PC-9 (cell line): Measurements from ENCODE around the gene SETX. TPM values are rescaled to one million over a fixed set of nuclear protein-coding genes. Genes with fewer than 3 reads are reported as not detected.

Experiments used
- BruUV-seq: library from RNA; stranded (reverse); fragments of 400-500 nt; replicated peaks from 2 replicates; lab custom pipeline; 2021; lab: Mats Ljungman, UMichigan
- CTCF ChIA-PET: fragments of 300-600 bp; sonication (Branson Sonifier 250); formaldehyde crosslinking; loops from one replicate; lab custom pipeline; 2022; ENCODE audit warnings: antibody characterized with exemption; lab: Charles Lee
- POLR2A ChIA-PET: fragments of 300-600 bp; sonication (Branson Sonifier 250); formaldehyde crosslinking; loops from one replicate; lab custom pipeline; 2022; ENCODE audit warnings: antibody characterized with exemption; ENCODE audit not compliant: unreplicated experiment; lab: Charles Lee
- DNase-seq, 2 experiments: peaks; one replicate each; pipeline versions ENCODE4 v3.0.0 to v3.0.0-alpha.2; 2015 to 2022; ENCODE audit warnings: mixed read lengths in 1 of 2
- H2AFZ ChIP-seq: fragments of 200-600 bp; sonication (generic); 2 replicates; pipeline ENCODE4 v1.8.1; 2017; ENCODE audit warnings: antibody characterized with exemption
- H3F3A ChIP-seq: fragments of 200-600 bp; sonication (generic); 2 replicates; pipeline ENCODE4 v1.8.1; 2017; ENCODE audit warnings: antibody characterized with exemption, mild to moderate bottlenecking, low read depth; ENCODE audit not compliant: insufficient read depth
- H3K27ac ChIP-seq: fragments of 200-600 bp; sonication (generic); 2 replicates; pipeline ENCODE4 v1.6.1; 2016; ENCODE audit warnings: mixed run types
- H3K27me3 ChIP-seq: fragments of 200-600 bp; sonication (generic); 2 replicates; pipeline ENCODE4 v1.6.1; 2016; ENCODE audit warnings: low read depth, mixed run types; ENCODE audit not compliant: insufficient read depth
- H3K36me3 ChIP-seq: fragments of 200-600 bp; sonication (generic); 2 replicates; pipeline ENCODE4 v1.6.1; 2016; ENCODE audit warnings: low read depth, mixed run types
- H3K4me1 ChIP-seq: fragments of 200-600 bp; sonication (generic); replicated peaks from 2 replicates; pipeline ENCODE4 v1.6.1; 2016; ENCODE audit warnings: mixed run types; ENCODE audit not compliant: insufficient read depth
- H3K4me2 ChIP-seq: fragments of 200-600 bp; sonication (generic); 2 replicates; pipeline ENCODE4 v1.6.1; 2017; ENCODE audit warnings: mixed run types
- H3K4me3 ChIP-seq: fragments of 200-600 bp; sonication (generic); 2 replicates; pipeline ENCODE4 v1.6.1; 2016; ENCODE audit warnings: mixed run types
- H3K79me2 ChIP-seq: fragments of 200-600 bp; sonication (generic); 2 replicates; pipeline ENCODE4 v1.6.1; 2017; ENCODE audit warnings: low read depth, mixed run types
- H3K9me2 ChIP-seq: fragments of 200-600 bp; sonication (generic); 2 replicates; pipeline ENCODE4 v1.8.1; 2017; ENCODE audit warnings: mild to moderate bottlenecking; ENCODE audit not compliant: insufficient read depth
- H3K9me3 ChIP-seq: fragments of 200-600 bp; sonication (generic); 2 replicates; pipeline ENCODE4 v1.8.1; 2016; ENCODE audit warnings: low read depth; ENCODE audit not compliant: insufficient read depth
- H4K20me1 ChIP-seq: fragments of 200-600 bp; sonication (generic); 2 replicates; pipeline ENCODE4 v1.8.1; 2017; ENCODE audit not compliant: insufficient read depth
- CTCF ChIP-seq: fragments of 200-600 bp; sonication (generic); conservative IDR thresholded peaks from 2 replicates; pipeline ENCODE4 v1.6.1; 2017; ENCODE audit warnings: mixed run types, antibody characterized with exemption, mild to moderate bottlenecking, moderate library complexity
- EZH2 ChIP-seq: fragments of 200-600 bp; sonication (generic); IDR thresholded peaks from 2 replicates; pipeline ENCODE4 v1.8.0; 2017; ENCODE audit warnings: antibody characterized with exemption, low read depth
- intact Hi-C: fragments of 100-400 bp; cut with micrococcal nuclease; formaldehyde crosslinking; loops from one replicate; pipeline ENCODE4 v1.10.0; 2022; ENCODE audit not compliant: unreplicated experiment
- total RNA-seq: library from RNA; stranded (reverse); gene quantifications from 2 replicates; pipeline ENCODE4 v1.2.3, GENCODE V29; 2021

SETX gene
- total RNA-seq, 1 experiment from 2014 or later = 23.5 TPM

GRCh38 chr9:132260846-132261245 lies 93.9 kb downstream of the SETX start:
- H3K9me2 ChIP-seq = no peaks in the 10 kb centered on the region
- no peak for DNase-seq
- no peak overlapping the region for H3K4me2 ChIP-seq
- peaks cover 4% of the 10 kb centered on the region; the same call in 1 of the 2 replicates for H3K36me3 ChIP-seq
- CTCF ChIA-PET = interaction anchor here (0.9 kb wide), 1 partner anchor 506 kb away, joined by 3 read pairs; no protein-coding TSS in a partner anchor
- POLR2A ChIA-PET = no interaction called here
- H3K4me1 ChIP-seq = no peaks in the 10 kb centered on the region
- no peaks in the 10 kb centered on the region for H3K27me3 ChIP-seq
- BruUV-seq = no TSS peak
- TF ChIP-seq EZH2 (no peak), CTCF (no peak)
- H4K20me1 ChIP-seq = no peaks in the 10 kb centered on the region
- H3K9me3 ChIP-seq = no peaks in the 10 kb centered on the region
- no peak overlapping the region for H3K4me3 ChIP-seq
- H3K79me2 ChIP-seq = no peaks in the 10 kb centered on the region
- intact Hi-C loops = no loop called here
- H3F3A ChIP-seq = no peaks in the 10 kb centered on the region
- H2AFZ ChIP-seq = no peak overlapping the region
- no peak overlapping the region for H3K27ac ChIP-seq

GRCh38 chr9:132250324-132251262 lies 104.2 kb downstream of the SETX start:
- CTCF ChIA-PET = no interaction called here
- TF ChIP-seq EZH2 (no peak), CTCF (no peak)
- POLR2A ChIA-PET = no interaction called here

DNA sequence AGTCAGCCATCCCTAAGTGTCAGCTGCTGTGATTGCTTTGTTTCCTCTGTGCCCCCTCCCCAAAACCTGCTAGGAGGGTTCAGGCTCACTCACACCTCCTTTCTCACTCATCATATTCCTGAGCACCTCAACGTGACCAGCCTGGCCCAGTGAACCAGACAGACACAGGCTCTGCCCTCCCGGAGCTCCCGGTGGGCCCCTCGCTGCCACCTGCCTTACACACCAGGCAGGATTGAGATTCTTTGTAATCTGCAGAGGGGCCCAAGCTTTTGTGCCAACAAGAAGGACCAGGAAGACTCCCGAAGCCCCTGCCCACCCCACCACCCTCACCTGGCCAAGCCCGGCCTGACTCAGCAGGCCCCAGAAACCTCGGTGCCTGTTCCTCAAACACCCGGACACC lies 105.1 kb downstream of the SETX start:
- H4K20me1 ChIP-seq = no peaks in the 10 kb centered on the region; the same call in 1 of the 2 replicates
- TF ChIP-seq EZH2 = no peak
- TF ChIP-seq CTCF = no peak
- no peaks in the 10 kb centered on the region for H3K36me3 ChIP-seq
- ChIA-PET POLR2A (interaction anchor here (0.8 kb wide), 1 partner anchor 109 kb away, joined by 3 read pairs; no protein-coding TSS in a partner anchor), CTCF (interaction anchor here (0.5 kb wide), 1 partner anchor 716 kb away, joined by 6 read pairs; no protein-coding TSS in a partner anchor)
- no peaks in the 10 kb centered on the region for H3K79me2 ChIP-seq
- intact Hi-C loops = no loop called here
- no peaks in the 10 kb centered on the region for H3F3A ChIP-seq
- no peak overlapping the region for H3K4me3 ChIP-seq
- no peak overlapping the region for H2AFZ ChIP-seq
- H3K27me3 ChIP-seq = peaks cover 23% of the 10 kb centered on the region
- H3K27ac ChIP-seq = no peak overlapping the region
- no peaks in the 10 kb centered on the region for H3K9me3 ChIP-seq
- no TSS peak for BruUV-seq
- no peaks in the 10 kb centered on the region for H3K9me2 ChIP-seq
- no peak for DNase-seq
- H3K4me2 ChIP-seq = no peak overlapping the region
- no peaks in the 10 kb centered on the region for H3K4me1 ChIP-seq

More at GRCh38 chr9:132250324-132251262, 104.2 kb downstream of the SETX start:
- no peak overlapping the region for H3K27ac ChIP-seq
- no peak for DNase-seq
- H3K36me3 ChIP-seq = no peaks in the 10 kb centered on the region
- H3K4me1 ChIP-seq = no peaks in the 10 kb centered on the region
- H3K4me2 ChIP-seq = no peak overlapping the region
- no peaks in the 10 kb centered on the region for H3K9me2 ChIP-seq
- H4K20me1 ChIP-seq = no peaks in the 10 kb centered on the region; the same call in 1 of the 2 replicates
- no TSS peak for BruUV-seq
- no peaks in the 10 kb centered on the region for H3F3A ChIP-seq
- intact Hi-C loops = no loop called here
- no peaks in the 10 kb centered on the region for H3K79me2 ChIP-seq
- no peaks in the 10 kb centered on the region for H3K9me3 ChIP-seq
- H2AFZ ChIP-seq = no peak overlapping the region
- H3K4me3 ChIP-seq = no peak overlapping the region
- peaks cover 13% of the 10 kb centered on the region for H3K27me3 ChIP-seq
